Activated CD4-positive, alpha-beta T cell treated with anti-CD3 and anti-CD28 coated beads for 24 hours (primary cell): ENCODE measurements around the gene DNPEP.
A peak's percentile ranks its signal among the peaks of the same experiment; 100 is the strongest.

Source experiments
- DNase-seq, 2 donors: peaks; one replicate each; pipeline ENCODE4 v3.0.0-alpha.2; 2020; ENCODE audit warnings: low read depth in 2 of 2

The DNPEP gene

GRCh38 chr2:219362072-219362471, 25.6 kb downstream of the DNPEP start:
- no peak for DNase-seq

GRCh38 chr2:219358170-219359075, 29.3 kb downstream of the DNPEP start:
- DNase-seq, result peak in 1 of 2 donors; percentile 11

- DNase-seq, result no peak
Measured at GRCh38 chr2:219356834-219357233, 30.9 kb downstream of the DNPEP start.

GRCh38 chr2:219354582-219354981, 33.1 kb downstream of the DNPEP start:
- no peak for DNase-seq

- DNase-seq, result no peak
Measured at GRCh38 chr2:219353129-219353528, 34.6 kb downstream of the DNPEP start.

- peak; percentile 57 to 66 for DNase-seq
Measured at GRCh38 chr2:219352448-219353023, 35.2 kb downstream of the DNPEP start.

- no peak for DNase-seq
Measured at GRCh38 chr2:219350710-219351221, 36.9 kb downstream of the DNPEP start.

- DNase-seq, result no peak
Measured at GRCh38 chr2:219350215-219350614, 37.5 kb downstream of the DNPEP start.

GRCh38 chr2:219344751-219345430, 42.8 kb downstream of the DNPEP start:
- no peak for DNase-seq

GRCh38 chr2:219335373-219335786, 52.3 kb downstream of the DNPEP start:
- DNase-seq, result no peak

GRCh38 chr2:219334076-219334475, 53.6 kb downstream of the DNPEP start:
- DNase-seq, result no peak

- no peak for DNase-seq
Measured at GRCh38 chr2:219332542-219332941, 55.2 kb downstream of the DNPEP start, which contains the start of gene RESP18. Gene RESP18, minus strand, starts transcription at chr2:219332744.

- DNase-seq, result no peak
Measured at GRCh38 chr2:219331560-219332213, 56.0 kb downstream of the DNPEP start.

- no peak for DNase-seq
Measured at GRCh38 chr2:219327719-219328118, 60.0 kb downstream of the DNPEP start.

- no peak for DNase-seq
Measured at GRCh38 chr2:219325657-219326315, 61.9 kb downstream of the DNPEP start.

- DNase-seq, result no peak
Measured at GRCh38 chr2:219325136-219325535, 62.6 kb downstream of the DNPEP start.

GRCh38 chr2:219323434-219323833, 64.3 kb downstream of the DNPEP start:
- DNase-seq, result no peak
